ENCODE data around the gene UBQLN1.

The UBQLN1 gene

GRCh38 chr9:83662933-83663332 lies 44.8 kb downstream of the UBQLN1 start:
- Histone ChIP-seq H3K27me3 (replicated peaks; ENCODE audit: control insufficient read depth, insufficient read depth, low read length) (no peaks in the 10 kb centered on the region), H3K4me3 (replicated peaks; ENCODE audit: low read depth, low read length) (no peak overlapping the region), H3K36me3 (ENCODE audit: control insufficient read depth, insufficient read depth, low read length) (peaks cover 8% of the 10 kb centered on the region)

GRCh38 chr9:83656952-83657351 lies 50.8 kb downstream of the UBQLN1 start:
- H3K27me3 ChIP-seq (replicated peaks; ENCODE audit: control insufficient read depth, insufficient read depth, low read length), result no peaks in the 10 kb centered on the region
- H3K36me3 ChIP-seq (ENCODE audit: control insufficient read depth, insufficient read depth, low read length), result peaks cover 8% of the 10 kb centered on the region
- H3K4me3 ChIP-seq (replicated peaks; ENCODE audit: low read depth, low read length), result no peak overlapping the region
- no peak for DNase-seq (ENCODE audit: extremely low read depth, insufficient read length)
- TF ChIP-seq, protein P1, sequence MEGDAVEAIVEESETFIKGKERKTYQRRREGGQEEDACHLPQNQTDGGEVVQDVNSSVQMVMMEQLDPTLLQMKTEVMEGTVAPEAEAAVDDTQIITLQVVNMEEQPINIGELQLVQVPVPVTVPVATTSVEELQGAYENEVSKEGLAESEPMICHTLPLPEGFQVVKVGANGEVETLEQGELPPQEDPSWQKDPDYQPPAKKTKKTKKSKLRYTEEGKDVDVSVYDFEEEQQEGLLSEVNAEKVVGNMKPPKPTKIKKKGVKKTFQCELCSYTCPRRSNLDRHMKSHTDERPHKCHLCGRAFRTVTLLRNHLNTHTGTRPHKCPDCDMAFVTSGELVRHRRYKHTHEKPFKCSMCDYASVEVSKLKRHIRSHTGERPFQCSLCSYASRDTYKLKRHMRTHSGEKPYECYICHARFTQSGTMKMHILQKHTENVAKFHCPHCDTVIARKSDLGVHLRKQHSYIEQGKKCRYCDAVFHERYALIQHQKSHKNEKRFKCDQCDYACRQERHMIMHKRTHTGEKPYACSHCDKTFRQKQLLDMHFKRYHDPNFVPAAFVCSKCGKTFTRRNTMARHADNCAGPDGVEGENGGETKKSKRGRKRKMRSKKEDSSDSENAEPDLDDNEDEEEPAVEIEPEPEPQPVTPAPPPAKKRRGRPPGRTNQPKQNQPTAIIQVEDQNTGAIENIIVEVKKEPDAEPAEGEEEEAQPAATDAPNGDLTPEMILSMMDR (IDR thresholded peaks at IDR 0.05; ENCODE audit: insufficient read depth, low read length, poor library complexity, severe bottlenecking), result no peak

More at GRCh38 chr9:83662933-83663332, 44.8 kb downstream of the UBQLN1 start:
- TF ChIP-seq, protein P1 (IDR thresholded peaks at IDR 0.05; ENCODE audit: insufficient read depth, low read length, poor library complexity, severe bottlenecking), result no peak
- no peak for DNase-seq (ENCODE audit: extremely low read depth, insufficient read length)

DNA sequence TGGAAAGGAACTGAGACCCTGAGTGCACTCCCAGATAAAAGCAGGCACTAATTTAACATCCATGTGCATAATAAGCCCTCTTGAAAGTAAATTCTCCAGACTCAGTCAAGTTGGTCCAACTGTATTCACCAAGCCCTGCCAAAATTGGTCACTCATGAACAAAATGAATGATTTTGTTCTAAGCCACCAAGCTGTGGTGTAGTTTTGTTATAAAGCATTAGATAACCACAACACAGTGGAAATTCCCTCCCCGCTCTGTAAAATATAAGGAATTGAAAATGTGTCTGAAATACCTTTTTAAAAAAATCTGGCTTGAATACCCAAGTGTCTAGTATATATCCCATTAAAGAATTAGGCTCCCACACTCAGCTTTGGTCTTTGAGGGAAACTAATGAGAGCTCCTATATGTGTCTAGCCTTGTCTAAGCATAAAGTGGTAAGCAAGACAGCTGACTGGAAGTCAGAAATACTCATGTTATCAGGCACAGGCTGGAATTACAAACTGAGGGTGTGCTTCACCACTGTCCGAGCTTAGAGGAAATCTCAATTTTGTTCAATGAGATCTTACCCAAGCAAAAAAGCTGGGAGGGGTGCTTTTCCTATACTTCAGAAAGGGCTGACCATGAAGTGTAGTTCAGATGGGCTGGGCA lies 51.6 kb downstream of the UBQLN1 start:
- peaks cover 5% of the 10 kb centered on the region for H3K36me3 ChIP-seq (ENCODE audit: control insufficient read depth, insufficient read depth, low read length)
- H3K27me3 ChIP-seq (replicated peaks; ENCODE audit: control insufficient read depth, insufficient read depth, low read length), result no peaks in the 10 kb centered on the region
- TF ChIP-seq, protein P1 (IDR thresholded peaks at IDR 0.05; ENCODE audit: insufficient read depth, low read length, poor library complexity, severe bottlenecking), result no peak
- H3K4me3 ChIP-seq (replicated peaks; ENCODE audit: low read depth, low read length), result no peak overlapping the region
- peak; percentile 24 for DNase-seq (ENCODE audit: extremely low read depth, insufficient read length)

- Histone ChIP-seq H3K27me3 (replicated peaks; ENCODE audit: control insufficient read depth, insufficient read depth, low read length) (no peaks in the 10 kb centered on the region), H3K36me3 (ENCODE audit: control insufficient read depth, insufficient read depth, low read length) (peaks cover 5% of the 10 kb centered on the region), H3K4me3 (replicated peaks; ENCODE audit: low read depth, low read length) (no peak overlapping the region)
- TF ChIP-seq, protein P1 (IDR thresholded peaks at IDR 0.05; ENCODE audit: insufficient read depth, low read length, poor library complexity, severe bottlenecking), result no peak
- DNase-seq (ENCODE audit: extremely low read depth, insufficient read length), result no peak
These were observed 52.3 kb downstream of the UBQLN1 start for GRCh38 chr9:83655433-83655832.

DNA sequence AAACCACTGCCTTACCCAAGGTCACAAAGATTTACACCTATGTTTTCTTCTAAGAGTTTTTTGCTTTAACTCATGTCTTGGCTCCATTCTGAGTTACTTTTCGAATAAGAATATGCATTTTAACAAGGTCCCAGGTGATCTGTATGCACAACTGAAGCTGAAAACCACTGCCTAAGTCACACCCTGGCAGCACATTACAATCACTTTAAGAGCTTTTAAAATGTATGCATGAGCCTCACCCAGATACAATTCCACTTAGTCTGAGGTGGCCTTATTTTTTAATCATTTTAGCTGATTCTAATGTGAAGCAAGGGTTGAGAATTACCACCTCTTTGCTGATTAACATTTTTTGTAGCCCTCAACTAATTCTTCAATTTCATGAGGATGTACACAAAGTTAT lies 55.3 kb downstream of the UBQLN1 start:
- no peaks in the 10 kb centered on the region for H3K27me3 ChIP-seq (replicated peaks; ENCODE audit: control insufficient read depth, insufficient read depth, low read length)
- TF ChIP-seq, protein P1 (IDR thresholded peaks at IDR 0.05; ENCODE audit: insufficient read depth, low read length, poor library complexity, severe bottlenecking), result no peak
- no peak overlapping the region for H3K4me3 ChIP-seq (replicated peaks; ENCODE audit: low read depth, low read length)
- no peak for DNase-seq (ENCODE audit: extremely low read depth, insufficient read length)
- peaks cover 5% of the 10 kb centered on the region for H3K36me3 ChIP-seq (ENCODE audit: control insufficient read depth, insufficient read depth, low read length)

DNA sequence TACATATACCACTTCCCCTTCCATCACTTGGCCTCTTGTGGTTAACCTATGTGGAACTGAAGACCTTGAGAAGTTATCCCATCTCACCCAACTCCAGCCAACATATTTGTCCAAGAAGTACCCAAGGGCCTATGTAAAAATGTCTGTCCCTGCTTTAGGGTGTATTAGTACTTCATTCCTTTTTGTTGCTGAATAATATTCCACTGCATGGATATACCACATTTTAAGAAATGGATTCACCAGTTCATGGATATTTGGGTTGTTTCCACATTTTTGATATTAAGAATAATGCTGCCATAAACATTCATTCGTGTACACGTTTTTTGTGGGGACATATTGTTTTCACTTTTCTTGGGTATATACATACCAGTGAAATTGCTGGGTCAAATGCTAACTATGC lies 56.2 kb downstream of the UBQLN1 start:
- peaks cover 4% of the 10 kb centered on the region for H3K36me3 ChIP-seq (ENCODE audit: control insufficient read depth, insufficient read depth, low read length)
- TF ChIP-seq, protein P1 (IDR thresholded peaks at IDR 0.05; ENCODE audit: insufficient read depth, low read length, poor library complexity, severe bottlenecking), result no peak

More for the DNA sequence above, 56.2 kb downstream of the UBQLN1 start:
- DNase-seq (ENCODE audit: extremely low read depth, insufficient read length), result no peak
- H3K27me3 ChIP-seq (replicated peaks; ENCODE audit: control insufficient read depth, insufficient read depth, low read length), result no peaks in the 10 kb centered on the region
- no peak overlapping the region for H3K4me3 ChIP-seq (replicated peaks; ENCODE audit: low read depth, low read length)

All from GM06990 (cell line).